Hepatocyte (in vitro differentiated cells): Measurements from ENCODE around the gene UBE2E2. TPM values are rescaled to one million over a fixed set of nuclear protein-coding genes. Genes with fewer than 3 reads are reported as not detected.

Experiments used
- DNase-seq: peaks from one replicate; pipeline ENCODE4 v3.0.0-alpha.2; 2016; ENCODE audit warnings: low spot score
- H2AFZ ChIP-seq: fragments of 200-600 bp; sonication (generic); 2 replicates; pipeline ENCODE4 v1.6.0; 2016; ENCODE audit warnings: antibody characterized with exemption, mild to moderate bottlenecking
- H3K27ac ChIP-seq: fragments of 200-600 bp; sonication (generic); 2 replicates; pipeline ENCODE4 v1.5.1; 2016; ENCODE audit warnings: mild to moderate bottlenecking
- H3K27me3 ChIP-seq: fragments of 200-600 bp; sonication (generic); 2 replicates; pipeline ENCODE4 v1.6.1; 2016
- H3K36me3 ChIP-seq: fragments of 200-600 bp; sonication (generic); replicated peaks from 2 replicates; pipeline ENCODE4 v1.5.1; 2016; ENCODE audit warnings: low read depth; ENCODE audit not compliant: insufficient read depth
- H3K4me1 ChIP-seq: fragments of 200-600 bp; sonication (generic); 2 replicates; pipeline ENCODE4 v1.5.1; 2016; ENCODE audit warnings: mild to moderate bottlenecking, moderate library complexity; ENCODE audit not compliant: insufficient read depth
- H3K4me2 ChIP-seq: fragments of 200-600 bp; sonication (generic); 2 replicates; pipeline ENCODE4 v1.6.0; 2016
- H3K4me3 ChIP-seq: fragments of 200-600 bp; sonication (generic); 2 replicates; pipeline ENCODE4 v1.5.1; 2016; ENCODE audit warnings: mild to moderate bottlenecking
- H3K79me2 ChIP-seq: fragments of 200-600 bp; sonication (generic); 2 replicates; pipeline ENCODE4 v1.6.0; 2017; ENCODE audit warnings: mild to moderate bottlenecking
- H3K9me2 ChIP-seq: fragments of 200-600 bp; sonication (generic); replicated peaks from 2 replicates; pipeline ENCODE4 v1.6.0; 2017; ENCODE audit warnings: mild to moderate bottlenecking; ENCODE audit not compliant: insufficient read depth
- H3K9me3 ChIP-seq: fragments of 200-600 bp; sonication (generic); 2 replicates; pipeline ENCODE4 v1.5.1; 2016; ENCODE audit warnings: low read depth, mild to moderate bottlenecking
- H4K20me1 ChIP-seq: fragments of 200-600 bp; sonication (generic); 2 replicates; pipeline ENCODE4 v1.6.0; 2016; ENCODE audit warnings: mild to moderate bottlenecking; ENCODE audit not compliant: insufficient read depth, poor library complexity, severe bottlenecking
- EZH2 ChIP-seq: fragments of 200-600 bp; sonication (generic); IDR thresholded peaks from 2 replicates; pipeline ENCODE4 v1.6.1; 2016; ENCODE audit warnings: antibody characterized with exemption, mild to moderate bottlenecking, borderline replicate concordance
- EZH2phosphoT487 ChIP-seq: fragments of 200-600 bp; sonication (generic); IDR thresholded peaks from one replicate; pipeline ENCODE4 v1.6.1; 2018; ENCODE audit warnings: antibody characterized with exemption, mild to moderate bottlenecking, low read depth, moderate library complexity; ENCODE audit not compliant: unreplicated experiment, severe bottlenecking
- WGBS: methylation state at CpG from one replicate; pipeline ENCODE4 v1.1.6; 2016; ENCODE audit warnings: low lambda C conversion rate; ENCODE audit errors: missing lambda C conversion rate; 5-methylcytosine and 5-hydroxymethylcytosine counted together
- polyA plus RNA-seq: library from polyadenylated mRNA; unstranded; fragments of >200 nt; fragmentation: Nextera tagmentation; extraction: Ambion mirVana; gene quantifications from 2 replicates; pipeline ENCODE4 v1.2.1, GENCODE V29; 2016
- total RNA-seq: library from RNA; depleted of rRNA; stranded (reverse); fragments of >200 nt; gene quantifications from 2 replicates; pipeline ENCODE4 v1.2.3, GENCODE V29; 2014
- TF ChIP-seq, protein P1 (sequence below): fragments of 200-600 bp; sonication (generic); IDR thresholded peaks from 2 replicates; pipeline ENCODE4 v1.5.1; 2016; ENCODE audit warnings: antibody characterized with exemption, mild to moderate bottlenecking; ENCODE audit not compliant: poor library complexity

The UBE2E2 gene
- total and polyA plus RNA-seq, 2 experiments from 2014 or later, result 51.1 to 90.6 TPM

DNA sequence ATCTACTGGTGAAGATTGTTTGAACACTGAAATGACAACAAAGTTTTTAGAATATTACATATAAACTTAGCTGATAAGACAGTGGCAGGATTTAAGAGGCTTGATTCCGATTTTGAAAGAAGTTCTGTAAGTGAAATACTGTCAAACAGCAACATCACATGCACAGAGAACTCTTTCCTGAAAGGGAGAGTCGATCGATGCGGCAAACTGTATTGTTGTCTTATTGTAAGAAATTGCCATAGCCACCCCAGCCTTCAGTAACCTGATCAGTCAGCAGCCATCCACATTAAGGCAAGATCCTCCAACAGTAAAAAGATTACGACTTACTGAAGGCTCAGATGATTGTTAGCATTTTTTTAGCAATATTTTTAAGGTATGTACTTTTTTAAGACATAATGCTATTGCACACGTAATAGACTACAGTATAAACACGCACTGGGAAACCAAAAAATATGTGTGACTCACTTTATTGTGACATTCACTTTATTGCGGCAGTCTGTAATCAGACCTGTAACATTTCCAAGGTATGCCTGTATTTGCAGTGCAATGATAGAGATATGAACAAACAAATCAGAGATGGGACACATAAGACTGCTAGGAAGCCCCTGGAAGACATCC is 377.1 kb downstream of the UBE2E2 start:
- Histone ChIP-seq H2AFZ (no peak overlapping the region), H3K4me2 (no peak overlapping the region), H3K27me3 (no peaks in the 10 kb centered on the region), H3K79me2 (no peaks in the 10 kb centered on the region), H3K9me2 (no peaks in the 10 kb centered on the region), H3K4me1 (no peaks in the 10 kb centered on the region), H3K27ac (no peak overlapping the region), H3K9me3 (no peaks in the 10 kb centered on the region), H3K4me3 (no peak overlapping the region), H3K36me3 (no peaks in the 10 kb centered on the region), H4K20me1 (no peaks in the 10 kb centered on the region)
- WGBS, result 85% methylated on average over 8 of the region's 8 CpGs
- no peak for DNase-seq
- TF ChIP-seq, protein P1, sequence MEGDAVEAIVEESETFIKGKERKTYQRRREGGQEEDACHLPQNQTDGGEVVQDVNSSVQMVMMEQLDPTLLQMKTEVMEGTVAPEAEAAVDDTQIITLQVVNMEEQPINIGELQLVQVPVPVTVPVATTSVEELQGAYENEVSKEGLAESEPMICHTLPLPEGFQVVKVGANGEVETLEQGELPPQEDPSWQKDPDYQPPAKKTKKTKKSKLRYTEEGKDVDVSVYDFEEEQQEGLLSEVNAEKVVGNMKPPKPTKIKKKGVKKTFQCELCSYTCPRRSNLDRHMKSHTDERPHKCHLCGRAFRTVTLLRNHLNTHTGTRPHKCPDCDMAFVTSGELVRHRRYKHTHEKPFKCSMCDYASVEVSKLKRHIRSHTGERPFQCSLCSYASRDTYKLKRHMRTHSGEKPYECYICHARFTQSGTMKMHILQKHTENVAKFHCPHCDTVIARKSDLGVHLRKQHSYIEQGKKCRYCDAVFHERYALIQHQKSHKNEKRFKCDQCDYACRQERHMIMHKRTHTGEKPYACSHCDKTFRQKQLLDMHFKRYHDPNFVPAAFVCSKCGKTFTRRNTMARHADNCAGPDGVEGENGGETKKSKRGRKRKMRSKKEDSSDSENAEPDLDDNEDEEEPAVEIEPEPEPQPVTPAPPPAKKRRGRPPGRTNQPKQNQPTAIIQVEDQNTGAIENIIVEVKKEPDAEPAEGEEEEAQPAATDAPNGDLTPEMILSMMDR, result no peak
- TF ChIP-seq EZH2 (no peak), EZH2phosphoT487 (no peak)

DNA sequence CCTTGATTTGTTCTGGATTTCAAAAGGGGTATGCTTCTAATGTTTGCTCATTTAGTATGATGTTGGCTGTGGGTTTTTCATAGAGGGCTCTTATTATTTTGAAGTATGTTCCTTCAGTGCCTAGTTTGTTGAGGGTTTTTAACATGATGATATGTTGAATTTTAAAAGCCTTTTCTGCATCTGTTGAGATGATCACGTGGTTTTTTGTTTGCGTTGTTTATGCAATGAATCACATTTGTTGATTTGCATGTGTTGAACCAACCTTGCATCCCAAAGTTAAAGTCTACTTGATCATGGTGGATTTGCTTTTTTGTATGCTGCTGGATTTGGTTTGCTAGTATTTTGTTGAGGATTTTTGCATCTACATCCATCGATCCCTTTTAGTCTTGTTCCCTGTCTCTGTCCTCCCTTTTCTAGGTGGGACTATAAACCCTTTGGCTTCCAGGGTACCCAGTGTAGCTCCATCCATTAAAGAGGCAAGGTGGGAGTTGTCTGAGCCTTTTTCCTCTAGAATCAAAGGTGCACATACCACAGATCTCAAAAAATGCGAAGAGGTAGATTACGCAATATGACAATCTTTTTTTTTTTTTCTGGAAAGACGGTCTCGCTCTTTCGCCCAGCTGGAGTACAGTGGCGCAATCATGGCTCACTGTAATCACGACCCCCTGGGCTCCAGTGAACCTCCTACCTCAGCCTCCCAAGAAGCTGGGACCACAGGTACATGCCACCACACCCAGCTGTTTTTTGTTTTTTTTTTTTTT is 381.0 kb downstream of the UBE2E2 start:
- Histone ChIP-seq H3K79me2 (no peaks in the 10 kb centered on the region), H3K36me3 (no peaks in the 10 kb centered on the region), H3K9me2 (no peaks in the 10 kb centered on the region), H3K27ac (no peak overlapping the region), H3K4me2 (no peak overlapping the region), H2AFZ (no peak overlapping the region), H4K20me1 (no peaks in the 10 kb centered on the region), H3K4me3 (no peak overlapping the region), H3K4me1 (no peaks in the 10 kb centered on the region), H3K9me3 (no peaks in the 10 kb centered on the region), H3K27me3 (no peaks in the 10 kb centered on the region)
- no peak for TF ChIP-seq EZH2phosphoT487
- TF ChIP-seq, protein P1, result no peak
- TF ChIP-seq EZH2, result no peak
- no peak for DNase-seq
- WGBS, result 98% methylated on average over 10 of the region's 10 CpGs

DNA sequence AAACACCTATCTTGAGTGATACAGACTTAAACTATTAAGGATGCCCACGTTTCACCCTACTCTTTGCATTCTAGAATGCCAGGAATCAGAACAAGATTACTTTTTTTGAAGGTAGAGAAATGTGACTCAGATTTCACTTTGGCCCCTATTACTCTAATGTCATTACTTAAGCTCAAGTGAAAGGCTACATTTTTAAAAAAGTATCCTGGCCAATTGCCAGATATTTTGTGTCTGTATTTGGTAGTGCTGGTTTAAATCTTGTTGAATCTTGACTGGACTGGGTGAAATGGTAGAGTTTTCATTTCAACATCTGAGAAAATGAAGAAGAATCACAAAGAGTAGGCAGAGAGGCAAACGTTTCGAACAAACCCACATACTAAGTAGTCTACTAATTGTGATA is 384.4 kb downstream of the UBE2E2 start:
- no peak for DNase-seq
- H2AFZ ChIP-seq, result no peak overlapping the region
- WGBS, result 85% methylated on average over 3 of the region's 3 CpGs

More for the DNA sequence above, 384.4 kb downstream of the UBE2E2 start:
- H3K4me3 ChIP-seq, result no peak overlapping the region
- H3K27me3 ChIP-seq, result no peaks in the 10 kb centered on the region
- H3K4me1 ChIP-seq, result no peaks in the 10 kb centered on the region
- no peak overlapping the region for H3K27ac ChIP-seq
- H3K9me2 ChIP-seq, result no peaks in the 10 kb centered on the region
- no peaks in the 10 kb centered on the region for H3K79me2 ChIP-seq
- no peaks in the 10 kb centered on the region for H4K20me1 ChIP-seq
- TF ChIP-seq EZH2 (no peak), EZH2phosphoT487 (no peak)
- TF ChIP-seq, protein P1, result no peak
- no peaks in the 10 kb centered on the region for H3K9me3 ChIP-seq
- H3K36me3 ChIP-seq, result no peaks in the 10 kb centered on the region
- no peak overlapping the region for H3K4me2 ChIP-seq
